ENCODE measurements around the gene ZNF529. TPM values are rescaled to one million over a fixed set of nuclear protein-coding genes. Genes with fewer than 3 reads are reported as not detected.
A peak's percentile ranks its signal among the peaks of the same experiment; 100 is the strongest.

The ZNF529 gene
- total and polyA plus RNA-seq, 2 experiments from 2014 or later: 8.7 to 14.6 TPM

GRCh38 chr19:36547001-36547732 lies 25.9 kb downstream of the ZNF529 start:
- Histone ChIP-seq H3K9me3 (ENCODE audit: low read depth) (peaks cover 93% of the 10 kb centered on the region), H3K4me1 (ENCODE audit: insufficient read depth) (no peaks in the 10 kb centered on the region), H3K4me2 (no peak overlapping the region), H3K79me2 (peaks cover 2% of the 10 kb centered on the region), H3K27ac (no peak overlapping the region), H3K36me3 (replicated peaks; ENCODE audit: insufficient read depth, low read depth) (peaks cover 38% of the 10 kb centered on the region), H3K27me3 (no peaks in the 10 kb centered on the region), H4K20me1 (ENCODE audit: insufficient read depth, poor library complexity, severe bottlenecking) (no peaks in the 10 kb centered on the region), H2AFZ (no peak overlapping the region), H3K4me3 (no peak overlapping the region), H3K9me2 (replicated peaks; ENCODE audit: insufficient read depth) (no peaks in the 10 kb centered on the region)
- no peak for TF ChIP-seq EZH2phosphoT487 (IDR thresholded peaks at IDR 0.05; ENCODE audit: low read depth, severe bottlenecking, unreplicated experiment)
- WGBS (ENCODE audit: low lambda C conversion rate, missing lambda C conversion rate): 100% methylated on average over 5 of the region's 5 CpGs
- DNase-seq (ENCODE audit: low spot score): no peak

DNA sequence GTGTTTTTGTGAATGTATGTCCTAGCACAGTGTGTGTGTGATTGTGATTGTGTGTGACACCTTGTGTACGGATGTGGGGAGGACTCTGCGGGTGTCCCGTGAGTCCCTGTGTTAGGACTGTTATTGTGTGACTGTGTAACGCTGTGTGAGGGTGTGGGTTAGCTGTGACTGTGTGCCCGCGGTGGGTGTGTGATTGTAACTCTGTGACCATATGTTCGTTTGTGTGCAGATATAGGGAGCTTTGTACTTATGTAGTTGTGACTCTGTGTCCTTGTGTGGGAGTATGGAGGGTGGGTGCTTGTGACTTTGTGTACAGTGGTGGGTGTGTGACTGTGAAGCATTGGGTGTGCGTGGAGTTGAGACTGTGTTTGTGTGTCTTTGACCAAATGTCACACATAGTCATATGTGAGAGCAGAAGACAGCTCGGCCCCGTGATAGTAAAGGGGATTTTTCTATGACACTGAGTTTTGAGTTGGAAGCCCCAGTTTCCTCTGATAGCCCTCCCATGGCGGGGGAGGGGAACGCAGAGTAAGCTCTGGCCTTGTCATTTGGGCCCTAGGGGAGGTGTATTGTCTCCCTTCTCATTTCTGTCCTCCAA lies 44.1 kb downstream of the ZNF529 start:
- H3K9me3 ChIP-seq (ENCODE audit: low read depth): peaks cover 34% of the 10 kb centered on the region
- DNase-seq (ENCODE audit: low spot score): peak; percentile 39
- 11% methylated on average over 12 of the region's 12 CpGs for WGBS (ENCODE audit: low lambda C conversion rate, missing lambda C conversion rate)

DNA sequence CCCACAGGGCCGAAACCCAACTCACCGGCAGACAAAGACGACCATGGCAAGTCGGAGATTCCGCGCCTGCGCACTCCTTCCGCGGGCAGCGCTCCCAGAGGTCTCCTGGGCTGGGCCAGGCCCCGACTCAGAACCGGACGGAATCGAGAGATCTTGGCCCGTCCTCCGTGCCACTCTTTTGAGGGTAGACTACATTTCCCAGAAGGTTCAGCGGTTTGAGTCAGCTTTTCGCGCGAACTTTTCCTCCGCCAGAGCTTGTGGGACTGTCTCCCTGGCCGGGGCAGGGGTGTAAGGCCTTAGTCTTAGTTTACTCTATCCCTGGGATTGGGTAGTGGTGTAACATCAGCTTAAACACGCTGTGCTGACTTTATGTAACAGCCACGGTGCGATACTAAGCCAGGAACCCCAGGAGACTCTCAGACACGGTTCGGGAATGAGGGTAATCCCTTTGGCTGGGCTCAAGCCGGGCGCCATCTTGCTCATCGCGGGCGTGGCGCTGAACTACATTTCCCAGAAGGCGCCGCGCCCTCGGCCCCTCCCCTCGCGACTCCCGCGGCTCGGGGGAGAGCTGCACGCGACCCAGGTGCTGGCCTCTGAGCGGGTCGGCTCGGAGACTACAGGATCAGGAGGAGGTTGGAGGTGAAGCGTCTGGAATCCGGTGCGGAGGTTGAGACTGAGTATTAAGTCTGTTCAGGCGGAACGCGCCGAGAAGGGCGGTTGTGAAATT lies 44.7 kb downstream of the ZNF529 start, which contains the start of gene ZNF260:
Gene ZNF260, minus strand, starts transcription at position 78 of the 727 bp plus-strand sequence. CDS start 13,033 bp downstream, outside the sequence.
- peak within 1 kb of the TSS; percentile 92 for H3K4me2 ChIP-seq
- H3K4me3 ChIP-seq: peak within 1 kb of the TSS; percentile 55
- H3K4me1 ChIP-seq (ENCODE audit: insufficient read depth): peaks cover 12% of the 10 kb centered on the region
- H3K9me3 ChIP-seq (ENCODE audit: low read depth): peaks cover 32% of the 10 kb centered on the region
- H3K27ac ChIP-seq: peak within 1 kb of the TSS; percentile 95
- H3K9me2 ChIP-seq (replicated peaks; ENCODE audit: insufficient read depth): no peaks in the 10 kb centered on the region
- no peaks in the 10 kb centered on the region for H4K20me1 ChIP-seq (ENCODE audit: insufficient read depth, poor library complexity, severe bottlenecking)
- peaks cover 66% of the 10 kb centered on the region for H3K79me2 ChIP-seq
- under 1% methylated on average over 55 of the region's 55 CpGs for WGBS (ENCODE audit: low lambda C conversion rate, missing lambda C conversion rate)
- peak; percentile 98 for DNase-seq (ENCODE audit: low spot score)
- no peaks in the 10 kb centered on the region for H3K27me3 ChIP-seq
- TF ChIP-seq EZH2phosphoT487 (IDR thresholded peaks at IDR 0.05; ENCODE audit: low read depth, severe bottlenecking, unreplicated experiment): no peak
- no peak for TF ChIP-seq CTCF (IDR thresholded peaks at IDR 0.05; ENCODE audit: poor library complexity)
- no peak for TF ChIP-seq EZH2 (IDR thresholded peaks at IDR 0.05; ENCODE audit: borderline replicate concordance)
- peaks cover 7% of the 10 kb centered on the region for H3K36me3 ChIP-seq (replicated peaks; ENCODE audit: insufficient read depth, low read depth)
- peak within 1 kb of the TSS; percentile 92 for H2AFZ ChIP-seq

More for the DNA sequence above, 44.1 kb downstream of the ZNF529 start:
- H2AFZ ChIP-seq: peak overlapping the region; percentile 92
- H3K4me3 ChIP-seq: peak overlapping the region; percentile 55
- peak overlapping the region; percentile 95 for H3K27ac ChIP-seq
- TF ChIP-seq CTCF (IDR thresholded peaks at IDR 0.05; ENCODE audit: poor library complexity): no peak
- TF ChIP-seq EZH2 (IDR thresholded peaks at IDR 0.05; ENCODE audit: borderline replicate concordance): no peak
- no peak for TF ChIP-seq EZH2phosphoT487 (IDR thresholded peaks at IDR 0.05; ENCODE audit: low read depth, severe bottlenecking, unreplicated experiment)
- peak overlapping the region; percentile 92 for H3K4me2 ChIP-seq
- peaks cover 7% of the 10 kb centered on the region for H3K36me3 ChIP-seq (replicated peaks; ENCODE audit: insufficient read depth, low read depth)
- H4K20me1 ChIP-seq (ENCODE audit: insufficient read depth, poor library complexity, severe bottlenecking): no peaks in the 10 kb centered on the region
- peaks cover 12% of the 10 kb centered on the region for H3K4me1 ChIP-seq (ENCODE audit: insufficient read depth)
- no peaks in the 10 kb centered on the region for H3K9me2 ChIP-seq (replicated peaks; ENCODE audit: insufficient read depth)
- no peaks in the 10 kb centered on the region for H3K27me3 ChIP-seq
- H3K79me2 ChIP-seq: peaks cover 62% of the 10 kb centered on the region
